CD4-positive, alpha-beta T cell treated with Interleukin-17A for 4 hours (primary cell): ENCODE data around the gene TMEM179B.
"Not testable (repeated sequence)": the region's sequence is repeated elsewhere in the genome, so short reads cannot be mapped to it uniquely, and the experiment has no call there.

Experiments
- DNase-seq: peaks from one replicate; pipeline ENCODE4 v3.0.0-alpha.2; 2020; ENCODE audit warnings: mixed read lengths

Gene TMEM179B

DNA sequence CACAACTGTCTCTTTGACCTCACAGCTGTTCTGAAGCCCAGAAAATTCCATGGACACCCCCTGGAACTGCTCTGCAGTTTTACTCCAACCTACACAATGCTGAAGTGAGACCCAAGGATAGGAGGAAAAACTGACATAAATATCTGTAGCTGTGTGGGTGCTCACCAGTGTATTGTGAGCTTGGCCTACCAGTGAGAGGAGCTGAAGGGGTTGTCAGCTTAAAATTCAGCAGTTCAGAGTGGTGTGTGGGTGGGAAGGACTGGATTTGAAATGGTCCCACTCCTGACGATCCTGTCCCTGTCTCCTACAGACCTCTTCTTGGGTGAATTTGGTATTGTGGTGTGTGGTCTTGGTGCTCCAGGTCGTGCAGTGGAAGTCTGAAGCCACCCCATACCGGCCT is 2.4 kb downstream of the TMEM179B start:
- no peak for DNase-seq

DNA sequence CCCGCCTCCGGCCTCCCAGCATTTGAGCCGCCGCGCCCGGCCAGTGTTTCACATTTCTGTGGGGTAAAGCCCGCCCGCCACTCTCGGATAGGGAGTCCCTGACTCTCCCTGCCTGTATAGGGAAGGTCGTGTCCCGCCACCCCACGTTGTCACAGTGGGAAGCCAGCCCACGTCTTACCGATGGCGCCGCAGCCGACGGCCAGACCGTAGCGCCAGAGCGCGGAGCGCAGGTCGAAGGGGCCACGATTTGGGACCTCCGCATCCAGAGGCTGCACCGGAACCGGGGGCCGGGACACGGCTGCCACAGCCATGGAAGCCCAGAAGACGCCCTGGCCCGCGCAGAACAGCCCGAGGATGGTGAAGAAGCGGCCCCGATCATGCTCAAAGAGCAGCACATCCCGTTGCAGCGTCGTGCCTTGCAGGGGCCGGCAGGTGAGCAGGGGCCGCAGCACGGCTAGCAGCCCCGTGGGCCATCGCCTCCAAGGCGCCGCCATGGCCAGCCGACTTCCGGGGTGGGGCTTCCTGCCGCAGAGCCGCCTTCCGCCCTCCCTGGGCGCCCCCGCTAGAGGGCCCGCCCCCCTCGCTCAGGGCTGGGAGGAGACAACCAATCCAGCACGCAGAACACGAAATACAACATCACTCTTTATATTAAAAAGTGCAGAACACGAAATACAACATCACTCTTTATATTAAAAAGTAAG is 4.4 kb downstream of the TMEM179B start, which contains the start of gene TMEM223:
TMEM223 (minus strand) TSS at position 506 of the 701 bp plus-strand sequence; CDS start at position 494, 12 bp downstream.
- peak; percentile 94 for DNase-seq

DNA sequence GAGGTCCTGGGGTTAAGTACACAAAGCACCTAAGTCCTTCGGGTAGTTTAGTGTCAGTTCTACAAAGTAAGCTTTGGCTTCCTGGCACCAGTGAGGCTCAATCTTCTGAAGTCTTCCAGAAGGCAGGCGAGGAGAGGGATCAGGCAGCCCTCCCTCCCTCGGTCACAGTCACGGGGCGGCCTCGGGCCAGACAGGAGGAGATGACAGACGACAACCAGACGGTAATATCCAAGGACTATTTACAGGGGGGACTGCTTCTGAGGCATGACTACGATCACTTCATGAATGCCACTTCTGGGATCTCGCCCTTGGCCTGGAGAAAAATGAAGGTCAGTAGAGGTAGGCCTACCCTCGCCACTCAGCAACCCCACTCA is 5.0 kb downstream of the TMEM179B start:
- no peak for DNase-seq

DNA sequence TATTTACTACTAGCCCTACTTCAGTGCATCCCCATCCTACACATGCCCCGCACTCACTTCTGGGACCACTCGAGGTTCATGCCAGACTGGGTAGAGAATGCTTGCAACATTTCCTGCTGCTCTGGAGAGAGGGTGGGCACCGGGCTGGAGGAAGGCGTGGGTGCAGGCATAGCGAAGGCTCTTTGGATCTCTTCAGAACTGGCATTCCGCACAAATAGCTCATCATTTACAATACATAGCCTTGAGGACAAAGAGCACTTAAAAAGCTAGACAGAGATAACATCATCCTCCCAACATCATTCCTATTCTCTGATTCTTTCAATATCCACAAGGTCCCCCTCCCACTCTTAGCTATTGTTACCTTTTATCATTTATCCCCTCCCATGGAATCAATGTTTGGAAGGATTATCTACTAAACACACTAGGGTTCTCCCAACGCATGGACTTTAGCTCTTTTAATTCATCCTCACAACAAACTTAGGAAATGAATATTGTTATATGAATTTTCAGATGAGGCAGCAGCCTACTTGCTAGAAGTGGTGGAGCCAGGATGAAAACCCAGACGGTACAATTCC is 7.1 kb downstream of the TMEM179B start:
- no peak for DNase-seq

DNA sequence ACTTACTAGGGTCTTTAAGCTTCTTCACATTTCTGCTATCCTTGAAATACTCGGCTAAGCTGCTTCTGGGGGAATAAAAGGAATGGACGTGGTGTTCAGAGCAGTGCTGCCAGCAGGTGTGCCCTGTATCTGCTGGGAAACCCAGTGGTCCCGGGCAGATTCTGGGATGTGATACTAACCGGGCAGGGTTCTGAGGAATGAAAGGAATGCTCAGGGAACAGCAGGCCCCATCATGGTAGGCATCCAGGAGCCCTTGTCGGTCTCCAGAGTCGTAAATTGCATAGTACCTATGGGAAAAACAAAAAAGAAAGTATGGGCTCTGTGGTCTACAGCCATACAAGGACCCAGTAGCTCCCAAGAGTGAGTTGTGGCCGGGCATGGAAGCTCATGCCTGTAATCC is 9.1 kb downstream of the TMEM179B start:
- DNase-seq: no peak

DNA sequence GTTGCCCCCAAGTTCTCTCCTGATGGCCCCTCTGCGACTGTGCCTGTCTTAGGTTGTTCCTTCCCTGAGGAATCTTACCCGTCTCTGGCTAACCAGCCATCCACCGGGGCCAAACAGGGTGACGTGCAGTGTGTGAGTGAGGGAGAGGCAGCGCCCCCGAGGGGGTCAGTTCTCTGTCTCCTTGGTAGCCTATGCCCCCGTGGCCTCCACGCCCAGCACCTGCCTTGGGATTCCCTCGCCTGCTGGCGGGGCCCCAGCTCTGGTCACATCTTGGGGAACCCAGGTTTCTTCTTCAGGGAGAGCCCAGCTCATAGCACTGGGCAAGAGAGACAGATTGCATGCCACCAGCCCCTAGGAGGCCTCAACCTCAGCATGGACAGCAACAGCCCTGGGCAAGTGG is 12.3 kb downstream of the TMEM179B start:
- no peak for DNase-seq

DNA sequence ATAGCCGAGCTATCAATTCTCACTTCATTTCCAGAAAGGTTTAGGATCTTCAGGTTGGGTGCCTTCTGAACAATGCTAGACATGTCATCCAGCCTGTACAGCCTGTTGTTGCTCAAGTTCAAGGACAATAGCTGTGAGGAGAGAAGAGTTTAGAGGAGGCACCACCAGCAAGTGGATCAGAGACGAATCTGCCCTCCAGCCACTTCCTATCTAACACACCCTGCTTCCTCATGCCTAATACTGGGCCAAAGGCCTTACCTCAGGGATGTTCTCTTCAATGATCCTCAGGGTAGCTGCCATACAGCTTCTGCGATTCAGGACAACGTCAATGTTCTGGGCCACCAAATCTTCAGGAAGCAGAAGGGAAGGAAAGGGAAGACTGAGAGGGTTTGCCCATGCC is 13.9 kb downstream of the TMEM179B start:
- DNase-seq: no peak

DNA sequence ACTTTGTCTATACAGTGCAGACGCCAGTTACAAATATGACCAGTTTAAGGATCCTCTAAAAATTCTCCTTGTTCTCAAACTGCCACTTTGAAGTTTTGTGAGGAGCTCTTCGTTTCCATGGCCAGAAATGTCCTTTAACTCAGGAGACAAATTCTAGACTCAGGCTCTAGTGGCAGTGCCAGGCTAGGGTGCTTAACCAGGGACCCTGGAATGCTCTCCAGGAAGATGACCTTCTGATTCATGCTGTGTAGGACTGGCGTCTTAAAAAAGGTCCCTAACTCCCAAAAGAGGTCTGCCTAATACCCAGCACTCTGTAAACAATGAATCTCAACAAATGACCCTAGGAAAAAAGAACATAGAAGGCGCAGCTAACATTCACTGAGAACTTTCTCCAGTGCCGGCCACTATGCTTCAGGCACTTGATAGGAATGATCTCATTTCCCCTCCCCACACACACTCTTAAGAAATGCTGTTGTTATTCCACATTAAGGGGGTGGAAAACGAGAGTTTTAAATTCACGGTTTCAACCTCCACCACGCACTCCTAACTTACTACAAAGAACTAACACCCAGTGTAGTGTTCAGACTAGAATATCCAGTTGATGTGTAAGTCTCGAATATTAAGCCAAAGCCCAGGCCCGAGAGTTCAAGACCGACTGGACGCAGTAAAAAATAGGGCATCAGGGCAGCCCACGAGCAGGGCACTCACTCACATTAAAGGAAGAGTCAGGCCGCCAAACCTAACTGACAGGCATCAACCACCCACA is 17.3 kb downstream of the TMEM179B start:
- no peak for DNase-seq

DNA sequence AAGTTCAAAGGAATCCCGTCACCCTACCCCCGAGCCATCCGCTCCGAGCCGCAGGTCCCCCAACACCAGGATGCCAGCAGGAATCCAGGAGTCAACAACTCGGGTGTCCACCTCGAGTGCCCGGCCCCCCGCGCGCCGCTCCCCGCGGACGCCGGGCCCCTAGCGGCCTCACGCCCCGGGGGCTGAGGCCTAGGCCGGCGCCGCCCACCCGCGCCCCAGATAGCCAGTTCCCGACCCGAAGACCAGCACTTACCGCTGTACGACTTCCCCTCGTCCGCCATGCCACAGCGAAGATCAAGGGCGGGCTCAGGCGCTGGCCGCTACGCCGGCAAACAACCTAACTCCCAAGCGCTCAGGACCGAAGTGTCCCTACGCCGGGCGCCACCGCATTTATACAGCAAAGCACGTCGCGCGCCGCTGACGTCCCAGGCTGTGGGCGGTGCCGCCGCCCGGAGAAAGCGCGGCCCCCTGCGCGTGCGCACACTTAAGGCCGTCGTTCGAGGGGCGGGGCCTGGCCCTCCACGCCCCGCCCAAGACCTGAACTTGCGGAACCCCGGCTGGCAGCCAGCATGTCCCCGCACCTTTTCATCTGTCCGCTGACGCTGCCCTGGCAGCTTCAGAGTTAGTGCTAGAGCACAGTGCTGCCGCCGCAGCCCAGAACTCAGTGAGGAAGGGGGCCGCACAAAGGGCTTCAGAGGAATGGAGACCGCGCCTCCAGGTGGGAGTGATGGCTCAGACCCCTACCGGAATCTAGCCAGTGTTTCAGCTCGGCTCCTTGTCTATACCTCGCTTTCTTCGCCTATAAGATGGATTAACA is 18.1 kb downstream of the TMEM179B start, which contains the start of gene NXF1:
NXF1 (minus strand) TSS at position 365 of the 817 bp plus-strand sequence; CDS start at position 281, 84 bp downstream.
- peak; percentile 96 for DNase-seq

DNA sequence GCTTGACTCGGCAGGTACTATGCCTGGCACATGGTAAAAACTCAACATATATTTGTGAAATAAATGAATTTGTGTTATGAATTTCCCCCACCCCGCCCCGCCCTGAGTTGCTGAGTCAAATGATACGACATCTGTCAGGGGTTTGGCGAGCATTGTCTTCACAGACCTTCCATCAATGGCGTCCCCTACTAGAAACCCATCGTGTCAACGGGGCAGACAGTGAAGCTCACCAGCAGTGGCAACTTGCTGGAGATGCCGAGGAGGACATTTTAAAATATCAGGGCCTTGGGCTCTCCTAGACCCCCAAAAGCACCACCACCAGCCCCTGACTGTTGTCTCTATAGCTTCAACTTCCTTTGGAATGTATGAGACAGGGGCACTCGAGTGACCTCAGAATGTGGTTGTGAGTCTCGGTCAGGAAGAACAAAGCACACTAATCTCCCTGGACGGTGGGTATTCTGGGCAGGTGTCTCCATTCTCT is 18.8 kb downstream of the TMEM179B start:
- peak; percentile 47 for DNase-seq

DNA sequence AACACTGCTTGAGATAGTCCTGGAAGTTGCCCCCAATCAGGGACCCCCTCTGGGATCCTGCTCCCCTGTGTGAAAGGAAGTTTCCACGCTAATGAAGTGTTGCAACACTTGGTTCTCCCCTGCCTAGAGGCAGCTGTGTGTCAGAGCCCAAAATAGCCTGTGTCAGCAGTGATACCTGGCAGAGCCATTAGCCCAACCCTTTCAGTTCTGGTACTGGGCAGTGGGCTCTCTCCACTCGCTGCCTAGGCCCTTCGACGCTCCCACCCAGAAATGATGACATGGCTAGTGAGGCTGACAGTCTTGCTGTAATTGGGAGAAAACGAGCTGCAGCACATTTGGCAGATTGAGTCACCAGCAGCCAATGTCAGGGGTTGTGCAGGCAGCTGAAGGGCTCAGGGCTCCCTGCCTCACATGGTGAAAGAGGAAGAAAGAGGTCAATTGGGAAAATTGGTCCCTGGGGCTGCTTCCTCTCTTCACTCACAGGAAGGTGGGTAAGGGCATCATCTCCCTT is 19.5 kb downstream of the TMEM179B start:
- DNase-seq: no peak

DNA sequence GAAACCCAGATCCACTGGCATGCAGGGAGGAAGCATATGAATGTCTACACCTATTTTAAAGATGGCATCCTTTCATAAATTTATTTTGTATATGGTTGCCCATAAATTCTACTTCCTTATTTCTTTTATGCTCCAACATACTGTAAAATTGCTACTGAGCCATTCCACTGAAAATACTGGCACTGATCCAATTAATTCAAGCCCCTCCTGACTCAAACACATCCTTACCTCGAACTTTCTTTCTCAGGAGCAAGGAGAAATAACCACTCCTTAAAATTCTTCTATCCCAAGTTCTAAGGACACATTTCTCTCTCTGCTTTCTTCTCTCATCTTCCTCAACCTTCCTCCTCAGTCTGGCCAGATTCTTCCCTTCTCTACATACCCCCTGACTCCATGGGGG is 23.5 kb downstream of the TMEM179B start:
- no peak for DNase-seq

DNA sequence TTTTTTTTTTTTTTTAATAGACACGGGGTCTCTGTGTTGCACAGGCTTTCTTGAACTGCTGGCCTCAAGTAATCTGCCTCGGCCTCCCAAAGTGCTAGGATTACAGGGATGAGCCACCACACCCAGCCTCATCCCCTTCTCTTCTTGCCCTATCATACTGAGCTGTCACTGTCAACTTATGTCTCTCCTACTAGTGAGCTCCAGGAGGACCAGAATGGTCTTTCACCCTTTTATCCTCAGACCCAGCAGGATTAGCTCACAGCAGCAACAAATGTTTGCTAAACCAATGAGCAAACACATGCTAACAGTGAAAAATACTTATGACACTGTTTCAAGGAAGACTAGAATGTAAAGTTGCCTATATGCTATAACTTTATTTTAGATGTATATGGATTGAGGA is 24.5 kb downstream of the TMEM179B start:
- DNase-seq: no peak

DNA sequence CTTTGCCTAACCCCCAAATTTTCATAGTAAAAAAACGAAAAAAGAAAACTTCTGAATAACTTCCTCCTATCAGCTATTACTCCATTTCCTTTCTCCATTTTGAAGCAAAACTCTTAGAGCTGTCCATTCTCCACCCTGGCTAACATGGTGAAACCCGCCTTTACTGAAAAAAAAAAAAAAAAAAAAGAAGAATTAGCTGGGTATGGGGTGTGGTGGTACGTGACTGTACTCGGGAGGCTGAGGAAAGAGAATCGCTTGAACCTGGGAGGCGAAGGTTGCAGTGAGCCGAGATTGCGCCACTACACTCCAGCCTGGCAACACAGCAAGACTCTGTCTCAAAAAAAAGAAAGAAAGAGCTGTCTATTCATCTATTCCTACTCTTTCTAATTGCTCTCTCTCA is 29.4 kb downstream of the TMEM179B start:
- no peak for DNase-seq

DNA sequence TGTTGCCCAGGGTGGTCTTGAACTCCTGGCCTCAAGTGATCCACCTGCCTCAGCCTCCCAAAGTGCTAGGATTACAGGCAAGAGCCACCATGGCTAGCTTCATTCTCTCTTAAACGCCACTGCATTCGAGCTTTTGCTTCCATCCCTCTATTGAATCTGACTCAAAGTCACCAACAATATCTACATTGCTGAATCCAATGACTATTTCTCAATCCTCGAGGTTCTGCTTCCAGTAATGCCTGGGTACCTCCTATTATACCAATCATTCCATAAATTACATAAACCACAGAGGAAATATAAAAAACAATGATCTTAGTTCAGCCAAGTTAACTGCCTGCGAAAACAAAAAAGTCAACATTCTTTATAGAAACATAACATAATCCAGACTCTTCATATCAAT is 29.9 kb downstream of the TMEM179B start:
- no peak for DNase-seq

DNA sequence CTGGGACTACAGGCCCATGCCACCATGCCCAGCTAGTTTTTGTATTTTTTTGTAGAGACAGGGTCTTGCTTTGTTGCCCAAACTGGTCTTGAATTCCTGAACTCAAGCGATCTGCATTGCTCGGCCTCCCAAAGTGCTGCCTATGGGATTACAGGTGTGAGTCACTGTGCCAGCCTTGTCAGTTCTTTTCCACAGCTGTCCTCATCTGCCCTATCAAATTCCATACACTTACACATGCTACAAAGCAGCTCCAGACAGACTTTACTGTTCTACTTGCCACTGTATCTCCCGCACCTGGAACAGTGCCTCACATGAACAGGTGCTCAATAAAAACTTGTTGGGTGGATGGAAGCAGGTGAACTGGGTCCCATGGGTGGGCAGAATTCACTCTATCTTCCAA is 36.5 kb downstream of the TMEM179B start:
- no peak for DNase-seq

DNA sequence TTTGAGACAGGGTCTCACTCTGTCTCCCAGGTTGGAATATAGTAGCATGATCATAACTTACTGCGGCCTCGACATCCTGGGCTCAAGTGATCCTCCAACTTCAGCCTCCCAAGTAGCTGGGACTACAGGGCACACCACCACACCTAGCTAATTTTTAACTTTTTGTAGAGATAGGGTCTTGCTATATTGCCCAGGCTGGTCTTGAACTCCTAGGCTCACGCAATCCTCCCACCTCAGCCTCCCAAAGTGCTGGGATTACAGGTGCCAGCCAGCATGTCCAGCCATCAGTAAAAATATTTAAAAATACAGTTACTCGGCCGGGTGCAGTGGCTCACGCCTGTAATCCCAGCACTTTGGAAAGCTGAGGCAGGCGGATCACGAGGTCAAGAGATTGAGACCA is 40.9 kb downstream of the TMEM179B start:
- not testable (repeated sequence) for DNase-seq

DNA sequence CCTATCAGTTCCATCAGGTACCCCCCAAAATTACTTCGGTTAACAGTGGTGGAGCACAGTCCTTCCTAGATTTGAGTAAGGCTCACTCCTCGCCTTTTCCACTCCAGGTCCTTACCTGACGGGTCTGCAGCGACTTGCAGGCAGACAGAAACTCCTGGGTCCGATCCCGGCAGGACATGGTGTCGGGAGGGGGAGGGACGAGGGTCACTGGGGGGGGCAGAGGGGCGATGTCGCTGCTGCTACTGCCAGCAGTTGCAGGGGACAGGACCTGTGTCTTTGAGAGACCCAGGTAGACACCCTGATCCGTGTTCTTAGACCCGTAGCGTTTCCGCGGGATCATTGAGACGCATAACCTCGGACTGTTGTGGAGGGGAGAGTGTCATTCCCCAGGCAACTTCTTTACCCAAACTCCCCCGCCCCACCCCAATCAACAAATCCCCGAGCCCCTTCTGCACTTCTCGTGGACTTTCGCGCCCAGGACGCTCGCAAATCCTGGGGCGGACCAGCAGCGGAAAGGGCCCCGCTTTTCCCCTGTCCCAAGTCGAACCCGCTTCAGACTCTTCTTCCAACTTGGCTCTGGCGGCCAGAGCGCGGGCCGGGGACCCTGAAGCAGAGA is 43.8 kb downstream of the TMEM179B start:
- DNase-seq: no peak

DNA sequence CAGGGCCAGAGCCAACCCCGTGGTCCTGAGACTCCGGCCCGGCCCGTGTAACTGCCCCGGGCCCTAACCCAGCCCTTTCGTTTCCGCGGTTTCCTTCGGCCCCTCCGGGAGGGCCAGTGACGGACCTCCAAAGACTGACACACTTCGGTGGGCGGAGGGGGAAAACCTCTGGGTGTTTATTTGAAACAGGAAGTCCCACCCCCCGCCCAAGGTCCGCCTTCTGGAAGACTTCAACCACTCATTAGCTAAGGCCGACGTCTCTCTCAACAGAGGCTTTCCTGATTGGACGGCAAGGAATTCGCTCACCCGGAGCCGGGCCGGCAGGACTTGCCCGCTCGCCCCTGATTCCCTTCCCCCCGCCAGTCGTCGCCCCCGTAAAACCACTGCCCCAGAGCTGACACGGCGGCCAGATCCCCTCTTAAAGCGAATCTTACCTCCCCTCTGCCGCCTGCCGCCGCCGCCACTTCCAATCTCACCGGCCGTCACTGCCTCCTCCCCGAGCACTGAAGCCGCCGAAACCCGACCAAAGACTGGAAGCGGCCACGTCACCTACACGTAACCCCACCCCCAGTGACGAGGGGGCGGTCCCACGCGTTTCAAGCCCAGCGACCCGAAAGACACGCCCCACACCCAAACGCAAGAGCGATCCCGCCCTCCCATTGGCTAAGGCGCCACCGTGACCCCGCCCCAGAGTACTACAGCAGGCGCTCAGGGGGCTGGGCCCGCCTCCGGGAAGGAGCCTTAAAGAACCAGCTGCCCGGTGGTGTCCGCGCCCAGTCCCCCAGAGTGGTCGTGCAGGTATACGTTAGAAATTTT is 44.5 kb downstream of the TMEM179B start, which contains the start of gene STX5:
STX5 (minus strand) TSS at position 532 of the 816 bp plus-strand sequence. CDS start 808 bp downstream, outside the sequence.
- peak; percentile 100 for DNase-seq

DNA sequence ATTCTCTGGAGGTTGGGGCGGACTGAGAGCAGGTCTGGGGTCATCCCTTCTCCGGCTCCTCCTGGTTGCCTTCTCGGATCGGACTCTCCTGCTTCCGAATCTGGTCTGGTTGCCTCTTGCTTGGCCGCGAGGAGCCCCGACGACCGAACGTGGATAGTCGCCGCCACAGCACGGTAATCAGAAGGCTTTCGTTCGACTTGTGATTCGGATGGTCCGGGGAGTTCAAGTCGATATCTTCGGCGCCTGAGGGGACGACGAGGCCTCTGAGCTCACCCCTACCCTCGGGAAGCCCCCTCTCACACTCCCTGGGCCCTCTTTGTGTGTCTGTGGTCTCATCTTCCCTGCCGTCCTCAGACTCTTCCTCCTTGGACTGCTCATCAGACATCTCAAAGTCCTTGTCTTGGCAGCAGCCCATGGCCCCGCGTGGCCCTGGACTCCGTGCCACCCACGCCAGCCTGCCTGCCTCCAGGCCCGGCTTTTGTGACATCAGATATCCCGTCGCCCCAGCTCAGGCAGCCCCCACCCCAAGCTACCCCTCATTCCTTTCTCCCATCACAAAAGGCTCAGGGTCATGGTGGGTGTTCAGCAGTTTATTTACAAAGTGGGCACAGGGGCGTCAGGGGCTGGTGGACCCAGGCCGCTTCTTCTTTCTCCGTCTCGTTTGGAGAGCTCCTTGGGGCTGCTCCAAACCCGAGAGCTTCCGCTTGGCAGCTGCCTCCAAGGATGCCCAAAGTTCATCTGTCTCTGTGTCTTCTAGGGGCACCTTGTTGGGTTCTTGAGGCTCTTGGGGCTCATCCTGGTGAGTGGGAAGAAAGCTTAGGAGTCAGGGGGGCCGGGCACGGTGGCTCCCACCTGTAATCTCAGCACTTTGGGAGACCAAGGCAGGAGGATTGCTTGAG is 45.4 kb downstream of the TMEM179B start, which contains the start of gene TEX54:
TEX54 (minus strand) TSS at position 506 of the 899 bp plus-strand sequence.
- DNase-seq: no peak
